T-helper 1 cell (primary cell): Measurements from ENCODE around the gene MEAK7.

Experiments
- DNase-seq, 5 donors: peaks; one replicate each; pipeline ENCODE4 v3.0.0-alpha.2; 2012 to 2020

Gene MEAK7

GRCh38 chr16:84511831-84512230, 7.4 kb upstream of the MEAK7 start:
- no peak for DNase-seq

- DNase-seq = peak; percentile 49 to 83 (median 75)
Observed at GRCh38 chr16:84511180-84511800, 6.8 kb upstream of the MEAK7 start.

- no peak for DNase-seq
Observed at GRCh38 chr16:84509032-84509950, 4.8 kb upstream of the MEAK7 start.

- DNase-seq = peak in 1 of 5 donors; percentile 31
Observed at GRCh38 chr16:84508502-84508901, 4.0 kb upstream of the MEAK7 start.

- DNase-seq = peak in 1 of 5 donors; percentile 77
Observed at GRCh38 chr16:84507011-84507982, 2.8 kb upstream of the MEAK7 start.

- DNase-seq = no peak
Observed at GRCh38 chr16:84505249-84506187, 1.1 kb upstream of the MEAK7 start.

- no peak for DNase-seq
Observed at GRCh38 chr16:84503751-84504395, 586 bp downstream of the MEAK7 start.

- DNase-seq = no peak
Observed at GRCh38 chr16:84502581-84502980, 1.9 kb downstream of the MEAK7 start.

GRCh38 chr16:84502075-84502474, 2.4 kb downstream of the MEAK7 start:
- no peak for DNase-seq

- no peak for DNase-seq
Observed at GRCh38 chr16:84501077-84501735, 3.3 kb downstream of the MEAK7 start.

- DNase-seq = no peak
Observed at GRCh38 chr16:84500531-84500930, 3.9 kb downstream of the MEAK7 start.

GRCh38 chr16:84499638-84500037, 4.8 kb downstream of the MEAK7 start:
- DNase-seq = no peak

GRCh38 chr16:84498859-84499620, 5.4 kb downstream of the MEAK7 start:
- no peak for DNase-seq

- DNase-seq = no peak
Observed at GRCh38 chr16:84498223-84498610, 6.2 kb downstream of the MEAK7 start.

GRCh38 chr16:84497418-84498222, 6.8 kb downstream of the MEAK7 start:
- DNase-seq = no peak

GRCh38 chr16:84496991-84497390, 7.5 kb downstream of the MEAK7 start:
- DNase-seq = no peak

- no peak for DNase-seq
Observed at GRCh38 chr16:84495506-84495905, 9.0 kb downstream of the MEAK7 start.

GRCh38 chr16:84489131-84489530, 15.3 kb downstream of the MEAK7 start:
- DNase-seq = no peak

GRCh38 chr16:84487358-84487757, 17.1 kb downstream of the MEAK7 start:
- no peak for DNase-seq
